HepG2 (cell line): ENCODE measurements around the gene TRNP1. TPM values are rescaled to one million over a fixed set of nuclear protein-coding genes. Genes with fewer than 3 reads are reported as not detected.

Experiments used
- ELF3 ChIP-seq: IDR thresholded peaks from 2 replicates; pipeline ENCODE4 v1.6.1; 2016; ENCODE audit warnings: missing genetic modification reagents, missing compliant biosample characterization
- FOXK1 ChIP-seq: sonication (generic); formaldehyde crosslinking; IDR thresholded peaks from 2 replicates; pipeline ENCODE4 v1.4.0; 2020; ENCODE audit warnings: low read depth, missing genetic modification reagents, borderline replicate concordance
- HIVEP1 ChIP-seq: sonication (generic); formaldehyde crosslinking; IDR thresholded peaks from 2 replicates; pipeline ENCODE4 v1.4.0; 2020; ENCODE audit warnings: mild to moderate bottlenecking, missing genetic modification reagents
- HMG20B ChIP-seq: conservative IDR thresholded peaks from 2 replicates; pipeline ENCODE4 v1.6.1; 2016; ENCODE audit warnings: missing genetic modification reagents, missing compliant biosample characterization
- HNRNPK ChIP-seq: fragments of 200-400 bp; formaldehyde crosslinking; IDR thresholded peaks from 2 replicates; pipeline ENCODE4 v1.6.1; 2018; ENCODE audit warnings: low read length, low read depth, moderate library complexity, mild to moderate bottlenecking; ENCODE audit not compliant: poor library complexity, severe bottlenecking
- HNRNPL ChIP-seq: fragments of 200-400 bp; formaldehyde crosslinking; IDR thresholded peaks from 2 replicates; pipeline ENCODE4 v1.6.1; 2017; ENCODE audit warnings: mild to moderate bottlenecking, low read depth, low read length
- HOXA3 ChIP-seq: sonication (generic); formaldehyde crosslinking; IDR thresholded peaks from 2 replicates; pipeline ENCODE4 v1.5.0; 2020; ENCODE audit warnings: missing genetic modification reagents
- KDM6A ChIP-seq: IDR thresholded peaks from 2 replicates; pipeline ENCODE4 v1.6.1; 2016; ENCODE audit warnings: low read depth
- MLX ChIP-seq: IDR thresholded peaks from 2 replicates; pipeline ENCODE4 v1.6.1; 2016
- NR2C2 ChIP-seq: sonication (generic); formaldehyde crosslinking; IDR thresholded peaks from 2 replicates; pipeline ENCODE4 v1.4.0; 2020; ENCODE audit warnings: missing genetic modification reagents, mild to moderate bottlenecking, moderate library complexity, borderline replicate concordance
- NR2F2 ChIP-seq: IDR thresholded peaks from 2 replicates; pipeline ENCODE4 v1.6.1; 2012; ENCODE audit warnings: low read depth, inconsistent platforms, borderline replicate concordance
- PHF21A ChIP-seq: sonication (generic); formaldehyde crosslinking; IDR thresholded peaks from 2 replicates; pipeline ENCODE4 v1.5.0; 2020; ENCODE audit warnings: mild to moderate bottlenecking, missing genetic modification reagents
- POLR2AphosphoS5 ChIP-seq: IDR thresholded peaks from 2 replicates; pipeline ENCODE4 v1.6.1; 2012; ENCODE audit warnings: low read depth, low read length
- PRPF4 ChIP-seq: fragments of 200-400 bp; formaldehyde crosslinking; IDR thresholded peaks from 2 replicates; pipeline ENCODE4 v1.6.1; 2016; ENCODE audit warnings: low read length, low read depth; ENCODE audit not compliant: poor library complexity, severe bottlenecking
- SALL2 ChIP-seq: sonication (generic); formaldehyde crosslinking; IDR thresholded peaks from 2 replicates; pipeline ENCODE4 v1.8.1; 2023; ENCODE audit warnings: mild to moderate bottlenecking, missing genetic modification reagents, inconsistent platforms
- TGIF2 ChIP-seq: IDR thresholded peaks from 2 replicates; pipeline ENCODE4 v1.6.1; 2016; ENCODE audit warnings: control low read depth, missing compliant biosample characterization
- ZC3H4 ChIP-seq: sonication (generic); formaldehyde crosslinking; IDR thresholded peaks from 2 replicates; pipeline ENCODE4 v1.4.0; 2020; ENCODE audit warnings: missing genetic modification reagents, borderline replicate concordance
- ZFP82 ChIP-seq: sonication (generic); formaldehyde crosslinking; IDR thresholded peaks from 2 replicates; pipeline ENCODE4 v1.5.1; 2020; ENCODE audit warnings: mild to moderate bottlenecking, missing genetic modification reagents, borderline replicate concordance
- ZNF12 ChIP-seq: sonication (generic); formaldehyde crosslinking; IDR thresholded peaks from 2 replicates; pipeline ENCODE4 v1.5.0; 2020; ENCODE audit warnings: missing genetic modification reagents
- ZNF230 ChIP-seq: sonication (generic); formaldehyde crosslinking; IDR thresholded peaks from 2 replicates; pipeline ENCODE4 v1.4.0; 2020; ENCODE audit warnings: mild to moderate bottlenecking, missing genetic modification reagents
- ZNF34 ChIP-seq: sonication (generic); formaldehyde crosslinking; IDR thresholded peaks from 2 replicates; pipeline ENCODE4 v1.4.0; 2020; ENCODE audit warnings: mild to moderate bottlenecking, missing genetic modification reagents, borderline replicate concordance
- ZNF414 ChIP-seq: sonication (generic); formaldehyde crosslinking; IDR thresholded peaks from 2 replicates; pipeline ENCODE4 v1.5.0; 2020; ENCODE audit warnings: missing genetic modification reagents
- ZNF460 ChIP-seq: sonication (generic); formaldehyde crosslinking; IDR thresholded peaks from 2 replicates; pipeline ENCODE4 v1.5.1; 2020; ENCODE audit warnings: missing genetic modification reagents, mild to moderate bottlenecking, borderline replicate concordance
- polyA plus RNA-seq, 8 experiments: library from polyadenylated mRNA; depleted of rRNA in 3 of 8; stranded (reverse) in 7 of 8; unstranded in 1 of 8; fragments of >200 nt; fragmentation: Illumina TruSeq in 4 of 8; extraction: Trizol in 4 of 8; gene quantifications; 2 replicates each; pipeline versions ENCODE4 v1.2.1 to v1.2.3, GENCODE V29; 2011 to 2016; ENCODE audit warnings: low read depth in 4 of 8, missing spikeins in 1 of 8, mixed read lengths in 1 of 8; ENCODE audit not compliant: insufficient read depth in 1 of 8
- total RNA-seq, 5 experiments: library from RNA; depleted of rRNA; stranded (reverse); fragments of >200 nt; fragmentation: Illumina TruSeq; extraction: Trizol; gene quantifications; 2 replicates each; pipeline ENCODE4 v1.2.3, GENCODE V29; 2016; ENCODE audit warnings: low read depth in 1 of 5
- TF ChIP-seq, protein P1 (sequence below), 2 experiments: sonication (generic) in 1 of 2; formaldehyde crosslinking in 1 of 2; IDR thresholded peaks; 2 replicates each; pipeline versions ENCODE4 v1.4.0 to v1.6.1; 2016 to 2020; ENCODE audit warnings: borderline replicate concordance in 1 of 2, low read depth in 1 of 2, mild to moderate bottlenecking in 1 of 2, missing genetic modification reagents in 1 of 2

The TRNP1 gene
- total and polyA plus RNA-seq, 2 of the 13 experiments (the other 11 are each of a cell fraction or from before 2014, with no cell fraction given), result 42.0 to 158 TPM

GRCh38 chr1:26991310-26992116 lies 2.0 kb upstream of the TRNP1 start (continued):
- TF ChIP-seq FOXK1 (CRISPR knock-in tag) (peak; percentile 32; the same call in 1 of the 2 replicates), HNRNPK (peak; percentile 74), PRPF4 (peak; percentile 94), HIVEP1 (CRISPR knock-in tag) (no peak), KDM6A (CRISPR knock-in tag) (peak; percentile 70), ZNF460 (0 out of 2 replicates have a peak, but pooled peaks have one; percentile 45), MLX (no peak; the same call in 1 of the 2 replicates), ZNF12 (CRISPR knock-in tag) (0 out of 2 replicates have a peak, but pooled peaks have one; percentile 13), ZNF230 (CRISPR knock-in tag) (0 out of 2 replicates have a peak, but pooled peaks have one; percentile 56), NR2F2 (0 out of 2 replicates have a peak, but pooled peaks have one; percentile 41), TGIF2 (CRISPR knock-in tag) (0 out of 2 replicates have a peak, but pooled peaks have one; percentile 37), ZC3H4 (CRISPR knock-in tag) (peak; percentile 90; the same call in 1 of the 2 replicates), SALL2 (CRISPR knock-in tag) (0 out of 2 replicates have a peak, but pooled peaks have one; percentile 57), HNRNPL (peak; percentile 45; the same call in 1 of the 2 replicates), PHF21A (CRISPR knock-in tag) (no peak), HMG20B (CRISPR knock-in tag) (0 out of 2 replicates have a peak, but pooled peaks have one; percentile 24), HOXA3 (peak; percentile 53; the same call in 1 of the 2 replicates), ZNF34 (peak; percentile 64; the same call in 1 of the 2 replicates), POLR2AphosphoS5 (peak; percentile 72), ZNF414 (CRISPR knock-in tag) (no peak), ELF3 (CRISPR knock-in tag) (peak; percentile 46; the same call in 1 of the 2 replicates), NR2C2 (CRISPR knock-in tag) (peak; percentile 41; the same call in 1 of the 2 replicates), ZFP82 (CRISPR knock-in tag) (0 out of 2 replicates have a peak, but pooled peaks have one; percentile 61)
- TF ChIP-seq, protein P1, sequence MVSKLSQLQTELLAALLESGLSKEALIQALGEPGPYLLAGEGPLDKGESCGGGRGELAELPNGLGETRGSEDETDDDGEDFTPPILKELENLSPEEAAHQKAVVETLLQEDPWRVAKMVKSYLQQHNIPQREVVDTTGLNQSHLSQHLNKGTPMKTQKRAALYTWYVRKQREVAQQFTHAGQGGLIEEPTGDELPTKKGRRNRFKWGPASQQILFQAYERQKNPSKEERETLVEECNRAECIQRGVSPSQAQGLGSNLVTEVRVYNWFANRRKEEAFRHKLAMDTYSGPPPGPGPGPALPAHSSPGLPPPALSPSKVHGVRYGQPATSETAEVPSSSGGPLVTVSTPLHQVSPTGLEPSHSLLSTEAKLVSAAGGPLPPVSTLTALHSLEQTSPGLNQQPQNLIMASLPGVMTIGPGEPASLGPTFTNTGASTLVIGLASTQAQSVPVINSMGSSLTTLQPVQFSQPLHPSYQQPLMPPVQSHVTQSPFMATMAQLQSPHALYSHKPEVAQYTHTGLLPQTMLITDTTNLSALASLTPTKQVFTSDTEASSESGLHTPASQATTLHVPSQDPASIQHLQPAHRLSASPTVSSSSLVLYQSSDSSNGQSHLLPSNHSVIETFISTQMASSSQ (IDR thresholded peaks at IDR 0.05; ENCODE audit: low read depth), result peak; percentile 50
- TF ChIP-seq, protein P1 (CRISPR knock-in tag; IDR thresholded peaks at IDR 0.05; ENCODE audit: borderline replicate concordance), result peak; percentile 78
